ENCODE measurements around the gene MAP2. TPM values are rescaled to one million over a fixed set of nuclear protein-coding genes. Genes with fewer than 3 reads are reported as not detected.

MAP2 gene
- total and polyA plus RNA-seq, 2 donors (not counting 1 experiment from before 2014, with no cell fraction given): 1.8 to 3.0 TPM

DNA sequence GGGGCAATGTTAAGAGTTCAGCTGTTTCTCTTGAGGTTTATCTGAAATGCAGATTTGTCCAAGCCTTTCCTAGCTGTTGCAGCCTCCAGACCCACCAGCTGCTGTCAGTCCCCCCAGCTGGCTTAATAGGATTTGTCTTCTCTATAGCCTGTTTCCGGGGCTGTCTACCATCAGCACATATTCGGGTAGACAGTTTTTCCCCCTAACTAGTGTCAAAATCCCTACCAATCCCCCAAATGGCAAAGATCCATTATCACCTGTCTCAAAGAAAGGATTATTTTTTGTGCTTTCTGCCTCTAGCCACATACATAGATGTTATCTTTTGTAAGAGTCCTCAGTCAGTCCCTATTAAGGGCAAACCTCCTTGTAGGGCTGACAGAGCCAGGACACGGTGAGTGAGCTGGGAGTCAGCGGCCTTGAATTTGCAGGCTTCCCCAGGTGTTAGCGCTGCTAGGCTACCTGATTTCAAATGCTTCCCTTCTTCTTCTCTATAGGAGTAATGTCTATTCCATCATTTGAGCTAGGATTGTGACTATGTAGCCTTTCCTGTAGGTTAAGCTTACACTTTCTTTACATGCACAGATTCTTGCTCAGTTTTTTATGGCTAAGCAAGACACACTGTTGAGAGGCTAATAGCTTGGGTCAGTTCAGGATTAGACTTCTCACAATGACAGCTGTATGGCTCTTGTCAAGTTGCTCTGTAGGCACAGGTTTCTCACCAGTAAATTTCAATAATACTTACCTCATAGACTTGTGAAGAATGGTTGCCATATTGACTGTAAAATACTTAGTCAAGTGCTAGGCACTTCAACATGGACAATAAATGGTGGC lies 176.7 kb downstream of the MAP2 start:
- no peaks in the 10 kb centered on the region for H3K4me1 ChIP-seq (ENCODE audit: control insufficient read depth in 2 of 2, insufficient read depth in 2 of 2, low read length in 2 of 2)
- no peaks in the 10 kb centered on the region for H3K9me3 Mint-ChIP-seq (ENCODE audit: insufficient read depth)
- intact Hi-C loops (cut with micrococcal nuclease): no loop called here
- H3K4me1 Mint-ChIP-seq: no peaks in the 10 kb centered on the region
- H3K27ac Mint-ChIP-seq: no peak overlapping the region
- H3K4me3 ChIP-seq (ENCODE audit: control extremely low read depth in 1 of 5, extremely low read depth in 1 of 5, insufficient read depth in 1 of 5, low read depth in 2 of 5, low read length in 4 of 5): no peak overlapping the region
- no peaks in the 10 kb centered on the region for H3K27me3 ChIP-seq (replicated peaks in 1 of 4; ENCODE audit: control extremely low read depth in 1 of 4, control insufficient read depth in 3 of 4, insufficient read depth in 4 of 4, low read length in 3 of 4)
- no peaks in the 10 kb centered on the region for H3K79me2 ChIP-seq (ENCODE audit: control insufficient read depth, insufficient read depth, low read length)
- H3K9ac ChIP-seq (ENCODE audit: low read length): no peak overlapping the region
- CTCF ChIA-PET: no interaction called here
- ATAC-seq (ENCODE audit: low read depth): no peak
- no peak overlapping the region for H3K4me2 ChIP-seq (replicated peaks; ENCODE audit: low read depth, low read length, poor library complexity, severe bottlenecking)
- TF ChIP-seq, protein P1, sequence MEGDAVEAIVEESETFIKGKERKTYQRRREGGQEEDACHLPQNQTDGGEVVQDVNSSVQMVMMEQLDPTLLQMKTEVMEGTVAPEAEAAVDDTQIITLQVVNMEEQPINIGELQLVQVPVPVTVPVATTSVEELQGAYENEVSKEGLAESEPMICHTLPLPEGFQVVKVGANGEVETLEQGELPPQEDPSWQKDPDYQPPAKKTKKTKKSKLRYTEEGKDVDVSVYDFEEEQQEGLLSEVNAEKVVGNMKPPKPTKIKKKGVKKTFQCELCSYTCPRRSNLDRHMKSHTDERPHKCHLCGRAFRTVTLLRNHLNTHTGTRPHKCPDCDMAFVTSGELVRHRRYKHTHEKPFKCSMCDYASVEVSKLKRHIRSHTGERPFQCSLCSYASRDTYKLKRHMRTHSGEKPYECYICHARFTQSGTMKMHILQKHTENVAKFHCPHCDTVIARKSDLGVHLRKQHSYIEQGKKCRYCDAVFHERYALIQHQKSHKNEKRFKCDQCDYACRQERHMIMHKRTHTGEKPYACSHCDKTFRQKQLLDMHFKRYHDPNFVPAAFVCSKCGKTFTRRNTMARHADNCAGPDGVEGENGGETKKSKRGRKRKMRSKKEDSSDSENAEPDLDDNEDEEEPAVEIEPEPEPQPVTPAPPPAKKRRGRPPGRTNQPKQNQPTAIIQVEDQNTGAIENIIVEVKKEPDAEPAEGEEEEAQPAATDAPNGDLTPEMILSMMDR (IDR thresholded peaks at IDR 0.05): no peak
- no peak for TF ChIP-seq EZH2 (IDR thresholded peaks at IDR 0.05; ENCODE audit: borderline replicate concordance, insufficient read depth, low read depth, low read length, poor library complexity, severe bottlenecking)
- H3K27me3 Mint-ChIP-seq: peaks cover 4% of the 10 kb centered on the region
- H3K36me3 ChIP-seq (replicated peaks in 1 of 2; ENCODE audit: control extremely low read depth in 1 of 2, control insufficient read depth in 1 of 2, extremely low read depth in 1 of 2, insufficient read depth in 2 of 2, low read length in 1 of 2): no peaks in the 10 kb centered on the region
- no peak for DNase-seq
- no peak overlapping the region for H2AFZ ChIP-seq (ENCODE audit: insufficient read depth, low read depth, low read length, poor library complexity, severe bottlenecking)
- no peak overlapping the region for H3K27ac ChIP-seq (ENCODE audit: low read length in 2 of 2)
- WGBS (ENCODE audit: insufficient coverage): 100% methylated on average over 3 of the region's 5 CpGs
- H4K20me1 ChIP-seq (ENCODE audit: control insufficient read depth, insufficient read depth, low read length, poor library complexity, severe bottlenecking): no peaks in the 10 kb centered on the region
- H3K9me3 ChIP-seq (ENCODE audit: control extremely low read depth in 1 of 3, control insufficient read depth in 2 of 3, insufficient read depth in 1 of 3, low read length in 2 of 3): no peaks in the 10 kb centered on the region
- POLR2A ChIA-PET: no interaction called here
- no peak overlapping the region for H3K4me3 Mint-ChIP-seq

DNA sequence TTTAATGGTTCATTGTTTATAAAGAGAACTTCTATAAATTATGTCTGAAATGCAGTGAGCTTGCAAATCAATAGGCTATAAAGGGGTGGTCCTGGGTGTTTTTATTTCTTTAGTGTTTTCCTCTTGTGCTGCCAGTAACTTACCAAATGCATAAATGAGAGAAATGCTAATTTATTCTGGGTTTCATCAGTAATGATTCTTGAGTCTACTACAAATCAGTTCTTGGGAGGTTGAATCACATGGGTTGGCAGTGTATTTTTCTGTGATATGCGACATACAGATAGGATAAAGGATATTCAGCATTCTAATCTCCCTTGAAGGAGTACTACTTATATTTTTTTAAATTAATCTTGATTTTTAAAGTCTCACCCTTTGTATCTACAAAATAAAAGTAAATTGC lies 177.7 kb downstream of the MAP2 start:
- peaks cover 8% of the 10 kb centered on the region for H3K27me3 Mint-ChIP-seq
- H3K4me1 ChIP-seq (ENCODE audit: control insufficient read depth in 2 of 2, insufficient read depth in 2 of 2, low read length in 2 of 2): no peaks in the 10 kb centered on the region
- H3K27ac ChIP-seq (ENCODE audit: low read length in 2 of 2): no peak overlapping the region
- no peaks in the 10 kb centered on the region for H3K4me1 Mint-ChIP-seq
- WGBS (ENCODE audit: insufficient coverage): no CpG with 5 or more reads among the region's 1 CpG
- TF ChIP-seq, protein P1 (IDR thresholded peaks at IDR 0.05): no peak
- no peak for TF ChIP-seq EZH2 (IDR thresholded peaks at IDR 0.05; ENCODE audit: borderline replicate concordance, insufficient read depth, low read depth, low read length, poor library complexity, severe bottlenecking)
- H3K4me2 ChIP-seq (replicated peaks; ENCODE audit: low read depth, low read length, poor library complexity, severe bottlenecking): no peak overlapping the region
- H4K20me1 ChIP-seq (ENCODE audit: control insufficient read depth, insufficient read depth, low read length, poor library complexity, severe bottlenecking): no peaks in the 10 kb centered on the region
- H3K4me3 Mint-ChIP-seq: no peak overlapping the region
- no peaks in the 10 kb centered on the region for H3K27me3 ChIP-seq (replicated peaks in 1 of 4; ENCODE audit: control extremely low read depth in 1 of 4, control insufficient read depth in 3 of 4, insufficient read depth in 4 of 4, low read length in 3 of 4)
- H3K36me3 ChIP-seq (replicated peaks in 1 of 2; ENCODE audit: control extremely low read depth in 1 of 2, control insufficient read depth in 1 of 2, extremely low read depth in 1 of 2, insufficient read depth in 2 of 2, low read length in 1 of 2): no peaks in the 10 kb centered on the region
- ChIA-PET POLR2A (no interaction called here), CTCF (no interaction called here)
- DNase-seq: no peak
- H3K27ac Mint-ChIP-seq: no peak overlapping the region
- H2AFZ ChIP-seq (ENCODE audit: insufficient read depth, low read depth, low read length, poor library complexity, severe bottlenecking): no peak overlapping the region
- intact Hi-C loops (cut with micrococcal nuclease): no loop called here
- no peak overlapping the region for H3K4me3 ChIP-seq (ENCODE audit: control extremely low read depth in 1 of 5, extremely low read depth in 1 of 5, insufficient read depth in 1 of 5, low read depth in 2 of 5, low read length in 4 of 5)
- H3K79me2 ChIP-seq (ENCODE audit: control insufficient read depth, insufficient read depth, low read length): no peaks in the 10 kb centered on the region
- ATAC-seq (ENCODE audit: low read depth): no peak
- H3K9me3 Mint-ChIP-seq (ENCODE audit: insufficient read depth): no peaks in the 10 kb centered on the region
- no peaks in the 10 kb centered on the region for H3K9me3 ChIP-seq (ENCODE audit: control extremely low read depth in 1 of 3, control insufficient read depth in 2 of 3, insufficient read depth in 1 of 3, low read length in 2 of 3)
- H3K9ac ChIP-seq (ENCODE audit: low read length): no peak overlapping the region

Data from B cell (primary cell).